ENCODE data around the gene NPSR1.

NPSR1 gene

DNA sequence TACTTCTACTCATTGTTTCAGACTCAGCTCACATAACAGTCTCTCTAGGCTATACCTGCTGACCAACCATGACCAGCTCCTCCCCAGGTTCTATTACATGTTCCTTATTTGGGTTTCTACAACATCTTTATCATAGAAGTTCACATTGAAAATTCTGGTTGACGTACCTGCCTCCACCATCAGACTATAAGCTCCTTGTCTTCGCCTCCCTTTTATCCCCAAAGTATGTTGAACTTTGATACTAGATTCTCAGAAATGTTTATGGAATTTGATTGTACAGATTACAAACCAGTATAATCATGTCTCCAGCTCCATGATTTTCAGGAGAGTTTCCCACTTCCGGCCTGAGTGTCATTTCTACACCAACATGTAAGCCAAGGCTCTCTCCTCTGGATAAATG, 15.0 kb downstream of the NPSR1 start:
- DNase-seq (ENCODE audit: low read depth) = no peak
- TF ChIP-seq, protein P1, sequence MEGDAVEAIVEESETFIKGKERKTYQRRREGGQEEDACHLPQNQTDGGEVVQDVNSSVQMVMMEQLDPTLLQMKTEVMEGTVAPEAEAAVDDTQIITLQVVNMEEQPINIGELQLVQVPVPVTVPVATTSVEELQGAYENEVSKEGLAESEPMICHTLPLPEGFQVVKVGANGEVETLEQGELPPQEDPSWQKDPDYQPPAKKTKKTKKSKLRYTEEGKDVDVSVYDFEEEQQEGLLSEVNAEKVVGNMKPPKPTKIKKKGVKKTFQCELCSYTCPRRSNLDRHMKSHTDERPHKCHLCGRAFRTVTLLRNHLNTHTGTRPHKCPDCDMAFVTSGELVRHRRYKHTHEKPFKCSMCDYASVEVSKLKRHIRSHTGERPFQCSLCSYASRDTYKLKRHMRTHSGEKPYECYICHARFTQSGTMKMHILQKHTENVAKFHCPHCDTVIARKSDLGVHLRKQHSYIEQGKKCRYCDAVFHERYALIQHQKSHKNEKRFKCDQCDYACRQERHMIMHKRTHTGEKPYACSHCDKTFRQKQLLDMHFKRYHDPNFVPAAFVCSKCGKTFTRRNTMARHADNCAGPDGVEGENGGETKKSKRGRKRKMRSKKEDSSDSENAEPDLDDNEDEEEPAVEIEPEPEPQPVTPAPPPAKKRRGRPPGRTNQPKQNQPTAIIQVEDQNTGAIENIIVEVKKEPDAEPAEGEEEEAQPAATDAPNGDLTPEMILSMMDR (IDR thresholded peaks at IDR 0.05; ENCODE audit: insufficient read depth, low read depth, low read length, missing control alignments) = no peak
- no peak overlapping the region for H3K4me3 ChIP-seq (ENCODE audit: low read length)

GRCh38 chr7:34675749-34676374, 17.8 kb downstream of the NPSR1 start:
- peak; percentile 34 for DNase-seq (ENCODE audit: low read depth)
- TF ChIP-seq, protein P1 (IDR thresholded peaks at IDR 0.05; ENCODE audit: insufficient read depth, low read depth, low read length, missing control alignments) = peak; percentile 59
- H3K4me3 ChIP-seq (ENCODE audit: low read length) = no peak overlapping the region

GRCh38 chr7:34677491-34677890, 19.5 kb downstream of the NPSR1 start:
- H3K4me3 ChIP-seq (ENCODE audit: low read length) = no peak overlapping the region
- DNase-seq (ENCODE audit: low read depth) = no peak
- TF ChIP-seq, protein P1 (IDR thresholded peaks at IDR 0.05; ENCODE audit: insufficient read depth, low read depth, low read length, missing control alignments) = no peak

GRCh38 chr7:34687529-34687928, 29.5 kb downstream of the NPSR1 start:
- TF ChIP-seq, protein P1 (IDR thresholded peaks at IDR 0.05; ENCODE audit: insufficient read depth, low read depth, low read length, missing control alignments) = no peak
- H3K4me3 ChIP-seq (ENCODE audit: low read length) = no peak overlapping the region
- no peak for DNase-seq (ENCODE audit: low read depth)

DNA sequence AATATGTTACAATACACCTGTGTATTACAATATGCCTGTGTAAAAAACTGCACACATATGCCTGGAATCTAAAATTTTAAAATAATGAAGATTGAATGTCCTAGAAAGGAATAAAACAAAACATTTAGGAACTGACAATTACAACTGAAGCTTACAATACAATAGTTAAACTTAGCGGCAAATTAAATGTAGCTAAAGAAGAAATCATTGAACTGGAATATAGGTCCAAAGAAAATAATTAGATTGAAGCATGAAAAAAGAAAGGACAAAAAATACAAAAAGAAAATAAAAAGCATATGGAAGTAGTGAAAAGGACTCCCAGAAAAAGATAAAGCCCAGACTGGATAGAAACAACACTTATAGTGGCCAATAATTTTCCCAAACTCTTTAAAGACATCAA, 38.4 kb downstream of the NPSR1 start:
- no peak for DNase-seq (ENCODE audit: low read depth)
- H3K4me3 ChIP-seq (ENCODE audit: low read length) = no peak overlapping the region
- TF ChIP-seq, protein P1 (IDR thresholded peaks at IDR 0.05; ENCODE audit: insufficient read depth, low read depth, low read length, missing control alignments) = no peak

DNA sequence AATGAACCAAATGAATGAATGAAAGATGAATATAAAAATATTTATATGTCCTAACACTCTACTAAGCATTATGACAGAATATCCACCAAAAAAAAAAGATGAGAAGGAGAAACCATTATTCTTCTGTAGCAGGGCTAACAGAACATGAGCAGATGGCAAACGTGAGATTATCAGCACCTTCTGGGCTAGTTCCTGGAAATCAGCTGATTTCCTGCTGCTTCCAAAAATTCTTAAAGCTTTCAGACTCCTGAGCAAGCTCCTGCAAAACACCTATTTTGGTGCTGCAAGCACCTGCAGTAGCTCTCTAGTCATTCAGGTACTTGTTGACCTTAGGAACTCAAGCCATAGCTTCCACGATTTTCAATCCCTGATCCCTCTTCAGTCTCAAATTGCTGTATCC, 51.8 kb downstream of the NPSR1 start:
- DNase-seq (ENCODE audit: low read depth) = no peak
- TF ChIP-seq, protein P1 (IDR thresholded peaks at IDR 0.05; ENCODE audit: insufficient read depth, low read depth, low read length, missing control alignments) = no peak

DNA sequence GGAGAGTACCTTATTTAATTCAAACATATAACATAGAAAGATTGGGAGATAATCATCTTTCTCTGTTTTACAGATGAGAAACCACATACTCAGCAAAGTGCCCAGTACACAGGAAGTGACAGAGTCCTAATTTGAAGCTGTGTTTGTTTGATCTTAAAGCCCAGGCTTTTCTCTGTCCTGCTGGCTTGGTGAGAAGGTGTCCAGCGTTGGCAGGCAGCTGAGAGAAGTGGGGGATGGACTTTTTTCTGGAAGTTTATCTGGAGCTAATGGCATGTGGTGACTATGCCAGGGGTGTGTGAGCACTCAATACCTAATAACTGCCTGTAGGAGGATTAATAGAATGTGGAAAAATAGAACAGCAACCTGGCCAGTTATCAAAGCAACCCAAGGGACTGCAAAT, 60.8 kb downstream of the NPSR1 start:
- DNase-seq (ENCODE audit: low read depth) = no peak
- TF ChIP-seq, protein P1 (IDR thresholded peaks at IDR 0.05; ENCODE audit: insufficient read depth, low read depth, low read length, missing control alignments) = no peak
- no peak overlapping the region for H3K4me3 ChIP-seq (ENCODE audit: low read length)

More for the DNA sequence above, 51.8 kb downstream of the NPSR1 start:
- H3K4me3 ChIP-seq (ENCODE audit: low read length) = no peak overlapping the region

All from epithelial cell of esophagus (primary cell).